Smooth muscle cell (in vitro differentiated cells): ENCODE results near the gene TMEM43. TPM values are rescaled to one million over a fixed set of nuclear protein-coding genes. Genes with fewer than 3 reads are reported as not detected.
"Not testable (repeated sequence)": the region's sequence is repeated elsewhere in the genome, so short reads cannot be mapped to it uniquely, and the experiment has no call there.

Experiments
- DNase-seq: peaks from one replicate; lab custom pipeline; 2025; ENCODE audit not compliant: unreplicated experiment; lab: John Stamatoyannopoulos, UW
- H2AFZ ChIP-seq: fragments of 200-600 bp; sonication (generic); 2 replicates; pipeline ENCODE4 v1.6.0; 2016; ENCODE audit warnings: antibody characterized with exemption, low read depth, mild to moderate bottlenecking
- H3F3A ChIP-seq: fragments of 200-600 bp; sonication (generic); 2 replicates; pipeline ENCODE4 v1.6.0; 2017; ENCODE audit warnings: antibody characterized with exemption, low read depth
- H3K27ac ChIP-seq: fragments of 200-600 bp; sonication (generic); 2 replicates; pipeline ENCODE4 v1.5.1; 2016; ENCODE audit warnings: low read depth, mild to moderate bottlenecking
- H3K27me3 ChIP-seq: fragments of 200-600 bp; sonication (generic); 2 replicates; pipeline ENCODE4 v1.6.1; 2016; ENCODE audit warnings: low read depth, mild to moderate bottlenecking
- H3K36me3 ChIP-seq: fragments of 200-600 bp; sonication (generic); 2 replicates; pipeline ENCODE4 v1.5.1; 2016; ENCODE audit warnings: low read depth
- H3K4me1 ChIP-seq: fragments of 200-600 bp; sonication (generic); 2 replicates; pipeline ENCODE4 v1.5.1; 2016; ENCODE audit warnings: low read depth
- H3K4me2 ChIP-seq: fragments of 200-600 bp; sonication (generic); 2 replicates; pipeline ENCODE4 v1.6.0; 2016; ENCODE audit warnings: mild to moderate bottlenecking
- H3K4me3 ChIP-seq: fragments of 200-600 bp; sonication (generic); 2 replicates; pipeline ENCODE4 v1.5.1; 2016; ENCODE audit warnings: mild to moderate bottlenecking
- H3K79me2 ChIP-seq: fragments of 200-600 bp; sonication (generic); 2 replicates; pipeline ENCODE4 v1.6.0; 2016; ENCODE audit warnings: low read depth, mild to moderate bottlenecking
- H3K9ac ChIP-seq: fragments of 200-600 bp; sonication (generic); 2 replicates; pipeline ENCODE4 v1.6.0; 2016; ENCODE audit warnings: low read depth
- H3K9me3 ChIP-seq: fragments of 200-600 bp; sonication (generic); replicated peaks from 2 replicates; pipeline ENCODE4 v1.5.1; 2016; ENCODE audit warnings: low read depth
- H4K20me1 ChIP-seq: fragments of 200-600 bp; sonication (generic); 2 replicates; pipeline ENCODE4 v1.6.0; 2016; ENCODE audit warnings: low read depth
- CTCF ChIP-seq: fragments of 200-600 bp; sonication (generic); IDR thresholded peaks from 2 replicates; pipeline ENCODE4 v1.5.1; 2017; ENCODE audit warnings: borderline replicate concordance, mild to moderate bottlenecking, antibody characterized with exemption; ENCODE audit not compliant: insufficient read depth, poor library complexity, severe bottlenecking
- WGBS: methylation state at CpG from one replicate; pipeline ENCODE4 v1.1.7; 2016; ENCODE audit warnings: low lambda C conversion rate; 5-methylcytosine and 5-hydroxymethylcytosine counted together
- polyA plus RNA-seq: library from polyadenylated mRNA; unstranded; fragments of >200 nt; fragmentation: Nextera tagmentation; extraction: Ambion mirVana; gene quantifications from 2 replicates; pipeline ENCODE4 v1.2.1, GENCODE V29; 2016
- total RNA-seq: library from RNA; depleted of rRNA; stranded (reverse); fragments of >200 nt; gene quantifications from 2 replicates; pipeline ENCODE4 v1.2.3, GENCODE V29; 2014

TMEM43 gene
- total and polyA plus RNA-seq, 2 experiments from 2014 or later: 60.1 to 81.1 TPM

GRCh38 chr3:14118400-14119381 is 6.2 kb upstream of the TMEM43 start:
- peak overlapping the region; percentile 23 for H3K4me2 ChIP-seq

GRCh38 chr3:14119651-14120050 is 5.2 kb upstream of the TMEM43 start:
- H4K20me1 ChIP-seq: no peaks in the 10 kb centered on the region
- no peak overlapping the region for H3K9ac ChIP-seq
- WGBS: 91% methylated on average over 2 of the region's 2 CpGs
- no peaks in the 10 kb centered on the region for H3K27me3 ChIP-seq
- H3K27ac ChIP-seq: peak overlapping the region; percentile 42
- no peak for DNase-seq
- no peak overlapping the region for H3K4me2 ChIP-seq
- H2AFZ ChIP-seq: no peak overlapping the region
- no peak for TF ChIP-seq CTCF
- H3K4me1 ChIP-seq: peaks cover 9% of the 10 kb centered on the region
- H3K79me2 ChIP-seq: peaks cover 11% of the 10 kb centered on the region
- peaks cover 11% of the 10 kb centered on the region for H3F3A ChIP-seq
- H3K4me3 ChIP-seq: no peak overlapping the region
- no peaks in the 10 kb centered on the region for H3K36me3 ChIP-seq
- H3K9me3 ChIP-seq: no peaks in the 10 kb centered on the region

More at GRCh38 chr3:14118400-14119381, 6.2 kb upstream of the TMEM43 start:
- no peak for DNase-seq
- Histone ChIP-seq H2AFZ (no peak overlapping the region), H4K20me1 (no peaks in the 10 kb centered on the region), H3K27me3 (no peaks in the 10 kb centered on the region), H3F3A (peaks cover 11% of the 10 kb centered on the region), H3K79me2 (peaks cover 8% of the 10 kb centered on the region), H3K9me3 (no peaks in the 10 kb centered on the region), H3K27ac (peak overlapping the region; percentile 42), H3K4me3 (no peak overlapping the region), H3K9ac (peak overlapping the region; percentile 2), H3K36me3 (no peaks in the 10 kb centered on the region), H3K4me1 (peaks cover 5% of the 10 kb centered on the region)
- WGBS: 56% methylated on average over 13 of the region's 13 CpGs
- no peak for TF ChIP-seq CTCF

- WGBS: 98% methylated on average over 11 of the region's 11 CpGs
- Histone ChIP-seq H3K9me3 (no peaks in the 10 kb centered on the region), H3K4me2 (no peak overlapping the region), H4K20me1 (no peaks in the 10 kb centered on the region), H3K79me2 (peaks cover 11% of the 10 kb centered on the region), H3K4me1 (peaks cover 9% of the 10 kb centered on the region), H3K27me3 (no peaks in the 10 kb centered on the region), H3K36me3 (no peaks in the 10 kb centered on the region), H3F3A (peaks cover 15% of the 10 kb centered on the region), H3K27ac (no peak overlapping the region), H3K9ac (no peak overlapping the region), H3K4me3 (no peak overlapping the region), H2AFZ (no peak overlapping the region)
- no peak for TF ChIP-seq CTCF
- DNase-seq: no peak
Observed at GRCh38 chr3:14120111-14120920, 4.5 kb upstream of the TMEM43 start.

GRCh38 chr3:14120921-14121448 is 3.9 kb upstream of the TMEM43 start:
- H2AFZ ChIP-seq, H3K4me3 ChIP-seq, H3K27me3 ChIP-seq, H3K9me3 ChIP-seq, H3K9ac ChIP-seq, H3K4me2 ChIP-seq, H3K4me1 ChIP-seq, DNase-seq, H3K36me3 ChIP-seq, H3K27ac ChIP-seq, H4K20me1 ChIP-seq: not testable (repeated sequence)
- Histone ChIP-seq H3K79me2 (peaks cover 11% of the 10 kb centered on the region), H3F3A (peaks cover 15% of the 10 kb centered on the region)
- 82% methylated on average over 2 of the region's 2 CpGs for WGBS
